Hepatocyte (in vitro differentiated cells): ENCODE results near the gene NKD1. TPM values are rescaled to one million over a fixed set of nuclear protein-coding genes. Genes with fewer than 3 reads are reported as not detected.
A peak's percentile ranks its signal among the peaks of the same experiment; 100 is the strongest.

Experiments
- DNase-seq: peaks from one replicate; pipeline ENCODE4 v3.0.0-alpha.2; 2016; ENCODE audit warnings: low spot score
- H2AFZ ChIP-seq: fragments of 200-600 bp; sonication (generic); 2 replicates; pipeline ENCODE4 v1.6.0; 2016; ENCODE audit warnings: antibody characterized with exemption, mild to moderate bottlenecking
- H3K27ac ChIP-seq: fragments of 200-600 bp; sonication (generic); 2 replicates; pipeline ENCODE4 v1.5.1; 2016; ENCODE audit warnings: mild to moderate bottlenecking
- H3K27me3 ChIP-seq: fragments of 200-600 bp; sonication (generic); 2 replicates; pipeline ENCODE4 v1.6.1; 2016
- H3K36me3 ChIP-seq: fragments of 200-600 bp; sonication (generic); replicated peaks from 2 replicates; pipeline ENCODE4 v1.5.1; 2016; ENCODE audit warnings: low read depth; ENCODE audit not compliant: insufficient read depth
- H3K4me1 ChIP-seq: fragments of 200-600 bp; sonication (generic); 2 replicates; pipeline ENCODE4 v1.5.1; 2016; ENCODE audit warnings: mild to moderate bottlenecking, moderate library complexity; ENCODE audit not compliant: insufficient read depth
- H3K4me2 ChIP-seq: fragments of 200-600 bp; sonication (generic); 2 replicates; pipeline ENCODE4 v1.6.0; 2016
- H3K4me3 ChIP-seq: fragments of 200-600 bp; sonication (generic); 2 replicates; pipeline ENCODE4 v1.5.1; 2016; ENCODE audit warnings: mild to moderate bottlenecking
- H3K79me2 ChIP-seq: fragments of 200-600 bp; sonication (generic); 2 replicates; pipeline ENCODE4 v1.6.0; 2017; ENCODE audit warnings: mild to moderate bottlenecking
- H3K9me2 ChIP-seq: fragments of 200-600 bp; sonication (generic); replicated peaks from 2 replicates; pipeline ENCODE4 v1.6.0; 2017; ENCODE audit warnings: mild to moderate bottlenecking; ENCODE audit not compliant: insufficient read depth
- H3K9me3 ChIP-seq: fragments of 200-600 bp; sonication (generic); 2 replicates; pipeline ENCODE4 v1.5.1; 2016; ENCODE audit warnings: low read depth, mild to moderate bottlenecking
- H4K20me1 ChIP-seq: fragments of 200-600 bp; sonication (generic); 2 replicates; pipeline ENCODE4 v1.6.0; 2016; ENCODE audit warnings: mild to moderate bottlenecking; ENCODE audit not compliant: insufficient read depth, poor library complexity, severe bottlenecking
- EZH2 ChIP-seq: fragments of 200-600 bp; sonication (generic); IDR thresholded peaks from 2 replicates; pipeline ENCODE4 v1.6.1; 2016; ENCODE audit warnings: antibody characterized with exemption, mild to moderate bottlenecking, borderline replicate concordance
- EZH2phosphoT487 ChIP-seq: fragments of 200-600 bp; sonication (generic); IDR thresholded peaks from one replicate; pipeline ENCODE4 v1.6.1; 2018; ENCODE audit warnings: antibody characterized with exemption, mild to moderate bottlenecking, low read depth, moderate library complexity; ENCODE audit not compliant: unreplicated experiment, severe bottlenecking
- WGBS: methylation state at CpG from one replicate; pipeline ENCODE4 v1.1.6; 2016; ENCODE audit warnings: low lambda C conversion rate; ENCODE audit errors: missing lambda C conversion rate; 5-methylcytosine and 5-hydroxymethylcytosine counted together
- polyA plus RNA-seq: library from polyadenylated mRNA; unstranded; fragments of >200 nt; fragmentation: Nextera tagmentation; extraction: Ambion mirVana; gene quantifications from 2 replicates; pipeline ENCODE4 v1.2.1, GENCODE V29; 2016
- total RNA-seq: library from RNA; depleted of rRNA; stranded (reverse); fragments of >200 nt; gene quantifications from 2 replicates; pipeline ENCODE4 v1.2.3, GENCODE V29; 2014
- TF ChIP-seq, protein P1 (sequence below): fragments of 200-600 bp; sonication (generic); IDR thresholded peaks from 2 replicates; pipeline ENCODE4 v1.5.1; 2016; ENCODE audit warnings: antibody characterized with exemption, mild to moderate bottlenecking; ENCODE audit not compliant: poor library complexity

The NKD1 gene
- total and polyA plus RNA-seq, 2 experiments from 2014 or later = 5.9 to 26.3 TPM

DNA sequence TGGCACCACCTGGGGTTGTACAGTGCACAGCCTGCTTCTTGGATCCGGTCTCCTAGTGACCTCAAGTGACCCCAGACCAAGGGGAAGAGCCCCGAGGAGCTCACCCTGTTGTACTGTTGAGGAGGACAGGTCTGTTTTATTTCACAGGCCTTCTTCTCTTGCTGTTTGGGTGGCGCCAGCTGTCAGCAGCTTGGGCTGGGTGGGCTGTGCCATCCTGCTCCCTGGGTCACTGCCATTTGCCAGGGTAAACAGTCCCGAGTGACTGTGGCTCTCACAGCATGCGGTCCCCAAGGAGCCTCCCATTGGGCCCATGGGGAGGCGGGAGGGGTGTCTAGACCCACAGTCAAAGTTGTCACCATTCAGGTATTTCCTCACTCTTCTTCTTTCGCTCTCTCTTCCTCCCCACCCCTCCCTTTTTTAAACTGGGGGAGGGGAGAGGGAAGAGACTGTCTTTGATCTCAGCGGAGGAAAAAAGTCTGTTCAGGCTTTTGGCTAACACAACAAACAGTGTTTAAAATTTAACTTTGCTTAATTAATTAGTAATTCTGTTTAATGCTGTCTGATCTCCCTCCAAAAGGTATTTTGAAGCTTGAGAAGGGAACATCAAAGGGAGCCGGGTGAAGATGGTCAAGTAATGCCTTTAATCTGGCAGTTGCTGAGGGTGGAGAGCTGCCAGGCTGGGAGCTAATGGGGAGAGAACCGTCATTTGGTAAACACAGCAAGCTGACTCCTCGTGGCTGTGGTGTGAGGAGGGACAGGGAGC, 68.9 kb downstream of the NKD1 start:
- Histone ChIP-seq H3K4me2 (no peak overlapping the region), H4K20me1 (no peaks in the 10 kb centered on the region), H2AFZ (no peak overlapping the region), H3K79me2 (no peaks in the 10 kb centered on the region), H3K36me3 (no peaks in the 10 kb centered on the region), H3K9me3 (no peaks in the 10 kb centered on the region), H3K9me2 (no peaks in the 10 kb centered on the region), H3K4me1 (peaks cover 47% of the 10 kb centered on the region), H3K27ac (peak overlapping the region; percentile 62), H3K4me3 (no peak overlapping the region), H3K27me3 (no peaks in the 10 kb centered on the region)
- 56% methylated on average over 11 of the region's 11 CpGs for WGBS
- no peak for DNase-seq
- TF ChIP-seq, protein P1, sequence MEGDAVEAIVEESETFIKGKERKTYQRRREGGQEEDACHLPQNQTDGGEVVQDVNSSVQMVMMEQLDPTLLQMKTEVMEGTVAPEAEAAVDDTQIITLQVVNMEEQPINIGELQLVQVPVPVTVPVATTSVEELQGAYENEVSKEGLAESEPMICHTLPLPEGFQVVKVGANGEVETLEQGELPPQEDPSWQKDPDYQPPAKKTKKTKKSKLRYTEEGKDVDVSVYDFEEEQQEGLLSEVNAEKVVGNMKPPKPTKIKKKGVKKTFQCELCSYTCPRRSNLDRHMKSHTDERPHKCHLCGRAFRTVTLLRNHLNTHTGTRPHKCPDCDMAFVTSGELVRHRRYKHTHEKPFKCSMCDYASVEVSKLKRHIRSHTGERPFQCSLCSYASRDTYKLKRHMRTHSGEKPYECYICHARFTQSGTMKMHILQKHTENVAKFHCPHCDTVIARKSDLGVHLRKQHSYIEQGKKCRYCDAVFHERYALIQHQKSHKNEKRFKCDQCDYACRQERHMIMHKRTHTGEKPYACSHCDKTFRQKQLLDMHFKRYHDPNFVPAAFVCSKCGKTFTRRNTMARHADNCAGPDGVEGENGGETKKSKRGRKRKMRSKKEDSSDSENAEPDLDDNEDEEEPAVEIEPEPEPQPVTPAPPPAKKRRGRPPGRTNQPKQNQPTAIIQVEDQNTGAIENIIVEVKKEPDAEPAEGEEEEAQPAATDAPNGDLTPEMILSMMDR = no peak

DNA sequence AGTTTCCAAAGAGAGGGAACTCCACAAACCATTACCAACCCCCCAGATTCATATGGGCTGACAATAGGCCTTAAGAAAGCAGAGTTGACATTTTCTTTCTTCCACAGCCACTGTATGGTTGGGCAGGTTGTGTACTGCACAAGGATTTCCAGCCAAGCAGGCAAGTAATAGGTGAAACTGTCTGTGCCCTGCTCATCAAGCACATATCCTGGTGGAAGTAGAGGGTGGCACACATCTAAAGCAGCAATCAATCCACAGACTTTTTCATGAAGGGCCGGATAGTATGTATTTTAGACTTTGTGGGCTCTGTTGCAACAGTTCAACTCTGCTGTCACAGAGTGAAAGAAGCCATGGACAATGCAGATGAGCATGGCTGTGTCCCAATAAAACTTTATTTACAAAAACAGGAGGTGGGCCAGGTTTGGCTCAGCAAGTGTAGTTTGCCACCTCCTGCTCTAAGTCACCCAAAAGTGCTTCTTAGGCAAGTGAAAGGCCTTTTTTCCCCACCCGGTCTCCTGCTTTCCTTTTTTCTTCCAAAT, 69.5 kb downstream of the NKD1 start:
- H3K27ac ChIP-seq = peak overlapping the region; percentile 62
- 93% methylated on average over 2 of the region's 2 CpGs for WGBS
- TF ChIP-seq, protein P1 = no peak
- TF ChIP-seq EZH2phosphoT487 (no peak), EZH2 (no peak)

DNA sequence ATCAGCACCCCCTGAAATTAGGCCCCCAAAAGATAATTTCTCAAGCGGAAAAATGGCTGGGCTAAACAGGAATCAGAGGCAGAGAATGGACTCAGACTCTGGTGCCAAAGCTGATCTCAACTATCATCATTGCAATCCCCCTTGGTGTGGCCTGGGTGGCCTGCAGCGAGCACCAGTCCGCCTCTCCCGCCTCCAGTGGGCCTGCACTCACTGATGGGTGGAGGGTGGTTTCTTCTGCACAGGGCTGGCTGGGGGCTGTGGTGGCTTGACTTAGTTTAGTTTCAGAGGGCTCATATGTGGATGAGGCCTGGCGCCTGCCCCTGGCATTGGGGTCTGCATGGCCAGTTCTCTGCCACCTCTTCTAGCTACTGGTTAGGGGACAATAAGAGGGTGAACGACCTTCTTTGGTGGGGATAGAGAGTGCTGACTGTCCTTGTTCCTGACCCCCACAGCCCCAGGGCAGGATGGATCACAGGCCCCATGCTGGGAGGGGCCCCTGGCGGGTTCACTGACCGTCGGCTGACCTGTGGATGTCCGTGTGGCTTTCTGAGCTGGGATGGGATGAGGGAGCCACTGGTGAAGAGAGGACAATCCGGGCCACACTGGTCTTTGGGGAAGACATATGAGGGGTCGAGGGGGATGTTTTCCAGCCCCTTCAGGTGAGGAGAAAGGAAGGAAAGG, 70.2 kb downstream of the NKD1 start:
- TF ChIP-seq EZH2phosphoT487 = no peak
- TF ChIP-seq EZH2 = no peak
- TF ChIP-seq, protein P1 = no peak
- DNase-seq = no peak
- no peaks in the 10 kb centered on the region for H3K27me3 ChIP-seq
- no peaks in the 10 kb centered on the region for H3K9me3 ChIP-seq
- 87% methylated on average over 12 of the region's 12 CpGs for WGBS
- no peak overlapping the region for H2AFZ ChIP-seq
- H3K4me2 ChIP-seq = no peak overlapping the region
- no peaks in the 10 kb centered on the region for H4K20me1 ChIP-seq
- H3K36me3 ChIP-seq = no peaks in the 10 kb centered on the region
- H3K4me3 ChIP-seq = no peak overlapping the region
- no peak overlapping the region for H3K27ac ChIP-seq
- H3K9me2 ChIP-seq = no peaks in the 10 kb centered on the region
- H3K4me1 ChIP-seq = peaks cover 37% of the 10 kb centered on the region
- no peaks in the 10 kb centered on the region for H3K79me2 ChIP-seq

More for the DNA sequence above, 69.5 kb downstream of the NKD1 start:
- Histone ChIP-seq H3K4me2 (no peak overlapping the region), H2AFZ (no peak overlapping the region), H3K4me1 (peaks cover 43% of the 10 kb centered on the region), H3K9me3 (no peaks in the 10 kb centered on the region), H4K20me1 (no peaks in the 10 kb centered on the region), H3K36me3 (no peaks in the 10 kb centered on the region), H3K27me3 (no peaks in the 10 kb centered on the region), H3K9me2 (no peaks in the 10 kb centered on the region), H3K4me3 (no peak overlapping the region), H3K79me2 (no peaks in the 10 kb centered on the region)
- DNase-seq = no peak
